Measurements from ENCODE around the gene SPTSSA.
"Not testable (repeated sequence)": the region's sequence is repeated elsewhere in the genome, so short reads cannot be mapped to it uniquely, and the experiment has no call there.

Gene SPTSSA

GRCh38 chr14:34462132-34462893, at the start of gene SPTSSA:
Gene SPTSSA, minus strand, starts transcription at chr14:34462240. Its CDS starts 33 bp downstream, at chr14:34462207.
- DNase-seq (ENCODE audit: low read depth) = peak; percentile 38

GRCh38 chr14:34507884-34508283, 45.8 kb upstream of the SPTSSA start:
- no peak for DNase-seq (ENCODE audit: low read depth)

GRCh38 chr14:34507459-34507858, 45.4 kb upstream of the SPTSSA start:
- DNase-seq (ENCODE audit: low read depth) = no peak

GRCh38 chr14:34505124-34505491, 43.1 kb upstream of the SPTSSA start:
- not testable (repeated sequence) for DNase-seq (ENCODE audit: low read depth)

GRCh38 chr14:34504027-34504426, 42.0 kb upstream of the SPTSSA start:
- DNase-seq (ENCODE audit: low read depth) = not testable (repeated sequence)

GRCh38 chr14:34502545-34503225, 40.6 kb upstream of the SPTSSA start:
- DNase-seq (ENCODE audit: low read depth) = no peak

GRCh38 chr14:34502001-34502400, 40.0 kb upstream of the SPTSSA start:
- no peak for DNase-seq (ENCODE audit: low read depth)

- DNase-seq (ENCODE audit: low read depth) = no peak
Measured at GRCh38 chr14:34501004-34501580, 39.1 kb upstream of the SPTSSA start.

- DNase-seq (ENCODE audit: low read depth) = no peak
Measured at GRCh38 chr14:34498684-34499412, 36.8 kb upstream of the SPTSSA start.

GRCh38 chr14:34496679-34497513, 34.9 kb upstream of the SPTSSA start:
- DNase-seq (ENCODE audit: low read depth) = peak; percentile 93

- DNase-seq (ENCODE audit: low read depth) = no peak
Measured at GRCh38 chr14:34496007-34496678, 34.1 kb upstream of the SPTSSA start.

GRCh38 chr14:34489324-34489723, 27.3 kb upstream of the SPTSSA start:
- no peak for DNase-seq (ENCODE audit: low read depth)

GRCh38 chr14:34488528-34488927, 26.5 kb upstream of the SPTSSA start:
- DNase-seq (ENCODE audit: low read depth) = no peak

GRCh38 chr14:34484726-34485125, 22.7 kb upstream of the SPTSSA start:
- no peak for DNase-seq (ENCODE audit: low read depth)

- DNase-seq (ENCODE audit: low read depth) = no peak
Measured at GRCh38 chr14:34482463-34482862, 20.4 kb upstream of the SPTSSA start.

GRCh38 chr14:34479694-34480093, 17.7 kb upstream of the SPTSSA start:
- no peak for DNase-seq (ENCODE audit: low read depth)

- DNase-seq (ENCODE audit: low read depth) = no peak
Measured at GRCh38 chr14:34478261-34478660, 16.2 kb upstream of the SPTSSA start.

GRCh38 chr14:34476036-34476435, 14.0 kb upstream of the SPTSSA start:
- not testable (repeated sequence) for DNase-seq (ENCODE audit: low read depth)

- no peak for DNase-seq (ENCODE audit: low read depth)
Measured at GRCh38 chr14:34475163-34475562, 13.1 kb upstream of the SPTSSA start.

- no peak for DNase-seq (ENCODE audit: low read depth)
Measured at GRCh38 chr14:34474187-34474679, 12.2 kb upstream of the SPTSSA start.
